Measurements from ENCODE around the gene TSEN2.
"Not testable (repeated sequence)": the region's sequence is repeated elsewhere in the genome, so short reads cannot be mapped to it uniquely, and the experiment has no call there.

Gene TSEN2

DNA sequence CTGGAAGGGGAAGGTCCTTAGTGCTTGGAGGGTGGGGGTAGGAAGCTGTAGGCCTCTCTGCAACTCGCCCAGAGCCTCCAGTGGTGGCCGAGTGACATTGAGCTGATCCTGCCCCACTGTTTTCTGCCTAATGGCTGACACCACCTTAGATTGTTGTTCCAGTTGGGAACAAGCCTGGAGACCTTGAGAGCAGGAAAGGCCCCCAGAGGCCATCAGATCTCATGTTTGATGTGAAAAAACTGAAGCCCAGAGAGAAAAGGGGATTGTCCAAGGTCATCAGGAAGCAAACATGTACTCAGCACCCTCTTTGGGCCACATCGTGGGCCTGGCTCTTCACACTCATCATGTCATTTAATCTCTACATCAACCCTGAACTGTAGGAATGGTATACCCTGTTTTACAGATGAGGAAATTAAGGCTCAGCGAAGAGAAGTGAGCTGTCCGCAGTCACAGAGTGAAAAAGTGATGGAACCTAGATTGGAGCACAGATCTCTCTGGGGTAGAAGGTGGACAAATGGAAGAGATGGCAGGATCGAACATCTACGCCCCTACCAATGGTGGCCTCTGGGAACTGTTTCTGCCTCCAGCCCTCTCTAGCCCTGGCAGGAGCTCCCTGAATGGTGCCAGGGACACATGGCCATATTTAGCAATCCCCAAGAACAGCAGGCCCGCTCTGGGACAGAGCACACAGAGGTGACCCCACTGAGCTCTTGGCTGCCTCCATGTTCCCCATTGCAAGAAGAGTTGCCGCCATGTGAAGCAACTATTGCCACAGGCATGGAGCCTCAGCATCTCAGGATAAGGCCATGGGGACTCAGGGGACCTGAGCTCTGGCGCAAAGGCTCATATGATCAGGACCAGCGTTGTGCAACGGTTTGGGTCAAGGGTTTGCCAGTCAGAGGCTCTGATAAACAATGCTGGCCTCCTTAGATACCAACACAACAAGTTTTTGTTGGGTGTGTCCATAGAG is 31.6 kb upstream of the TSEN2 start:
- DNase-seq (ENCODE audit: low spot score), result no peak

DNA sequence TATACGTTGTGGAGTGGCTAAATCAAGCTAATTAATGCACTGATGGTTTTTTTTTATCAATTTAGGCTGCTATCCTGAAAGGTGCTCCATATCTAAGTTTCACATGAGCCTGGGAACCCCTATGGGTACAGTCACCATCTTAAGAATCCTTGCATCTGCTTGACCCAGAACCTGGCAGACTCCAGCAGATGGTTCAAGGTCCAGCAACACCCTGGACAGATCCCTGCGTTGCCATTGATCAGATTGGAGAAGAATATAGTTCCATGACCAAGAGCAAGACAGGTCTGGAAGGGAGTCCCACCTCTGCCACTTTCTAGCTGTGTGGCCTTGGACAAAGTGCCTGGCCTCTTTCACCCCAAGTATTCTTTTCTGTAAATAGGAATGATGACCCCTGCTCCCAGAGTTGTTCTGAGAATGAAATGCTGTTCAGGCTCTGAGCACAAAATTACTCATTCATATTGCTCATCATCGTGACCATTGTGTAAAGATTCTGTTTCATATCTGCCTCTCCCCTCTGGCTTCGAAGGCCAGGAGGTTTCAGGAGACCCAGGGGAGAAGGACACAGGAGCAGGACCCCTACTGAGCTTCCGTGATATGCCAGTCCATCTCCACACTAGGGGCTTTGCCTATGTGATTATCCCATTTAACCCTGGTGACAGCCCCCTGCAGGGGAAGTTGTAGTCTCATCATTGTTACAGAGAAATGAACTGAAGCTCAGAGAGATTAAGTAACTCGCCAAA is 30.0 kb upstream of the TSEN2 start:
- DNase-seq (ENCODE audit: low spot score), result no peak

DNA sequence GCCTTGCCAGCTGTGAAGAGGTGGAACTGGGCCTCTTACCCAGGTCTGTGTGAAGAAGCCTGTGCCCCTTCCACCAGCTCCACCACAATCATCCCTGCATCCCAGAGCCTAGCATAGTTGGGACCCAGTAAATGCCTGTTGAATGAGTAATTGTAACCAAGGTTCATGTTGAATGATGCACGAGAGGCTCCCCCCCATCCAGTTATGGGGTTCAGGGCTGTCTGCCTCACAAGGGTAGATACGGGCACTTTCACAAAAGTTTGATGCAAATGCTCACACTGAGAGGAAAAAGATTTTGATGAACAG is 29.5 kb upstream of the TSEN2 start:
- no peak for DNase-seq (ENCODE audit: low spot score)

DNA sequence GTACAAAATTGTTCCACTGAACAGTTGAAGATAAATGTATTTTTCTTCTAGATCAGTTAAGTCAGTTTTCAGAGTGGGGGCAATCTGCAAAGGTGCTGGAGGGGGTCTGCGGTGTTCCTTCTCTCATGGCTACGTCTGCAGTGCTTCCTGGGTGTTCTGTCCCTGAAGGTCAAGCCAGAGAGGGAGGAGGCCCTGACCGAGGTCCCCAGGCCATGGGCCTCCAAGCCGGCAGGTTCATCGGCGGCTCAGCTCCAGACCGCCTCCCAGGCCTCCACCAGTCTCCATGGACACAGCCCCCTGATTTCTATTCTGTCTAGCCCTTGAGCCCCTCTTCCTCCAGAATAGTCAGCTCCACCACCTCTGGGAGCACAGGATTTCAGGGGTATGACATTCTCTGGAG is 28.5 kb upstream of the TSEN2 start:
- DNase-seq (ENCODE audit: low spot score), result no peak

- DNase-seq (ENCODE audit: low spot score), result no peak
Measured at GRCh38 chr3:12456441-12456840, 27.8 kb upstream of the TSEN2 start.

DNA sequence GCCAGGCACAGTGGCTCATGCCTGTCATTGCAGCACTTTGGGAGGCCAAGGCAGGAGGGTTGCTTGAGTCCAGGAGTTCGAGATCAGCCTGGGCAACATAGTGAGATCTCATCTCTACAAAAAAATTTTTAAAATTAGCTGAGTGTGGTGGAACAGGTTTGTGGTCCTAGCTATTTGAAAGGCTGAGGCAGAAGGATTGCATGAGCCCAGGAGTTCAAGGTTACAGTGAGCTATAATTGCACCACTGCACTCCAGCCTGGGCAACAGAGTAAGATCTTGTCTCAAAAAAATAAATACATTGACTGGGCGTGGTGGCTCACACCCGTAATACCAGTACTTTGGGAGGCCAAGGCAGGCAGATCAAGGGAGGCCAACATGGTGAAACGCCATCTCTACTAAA is 26.9 kb upstream of the TSEN2 start:
- not testable (repeated sequence) for DNase-seq (ENCODE audit: low spot score)

DNA sequence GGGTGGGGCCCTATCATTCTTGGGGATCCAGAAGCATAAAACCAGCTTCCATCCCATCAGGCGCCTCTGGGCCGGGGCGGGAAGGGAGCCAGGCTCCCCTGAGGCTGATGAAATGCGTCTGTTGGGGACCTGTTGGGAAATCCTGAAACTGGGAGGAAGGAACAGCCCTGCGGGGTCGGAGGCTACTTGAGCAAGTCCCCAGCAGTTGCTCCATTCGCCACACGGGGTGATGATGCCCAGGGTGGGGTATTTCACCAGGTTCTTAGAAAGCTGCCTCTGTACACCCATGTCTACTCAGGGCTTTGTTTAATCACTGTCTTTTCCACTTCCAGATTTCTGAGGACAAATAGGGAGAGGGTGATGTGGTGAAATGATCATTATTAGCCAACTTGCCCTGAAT is 25.4 kb upstream of the TSEN2 start:
- no peak for DNase-seq (ENCODE audit: low spot score)

DNA sequence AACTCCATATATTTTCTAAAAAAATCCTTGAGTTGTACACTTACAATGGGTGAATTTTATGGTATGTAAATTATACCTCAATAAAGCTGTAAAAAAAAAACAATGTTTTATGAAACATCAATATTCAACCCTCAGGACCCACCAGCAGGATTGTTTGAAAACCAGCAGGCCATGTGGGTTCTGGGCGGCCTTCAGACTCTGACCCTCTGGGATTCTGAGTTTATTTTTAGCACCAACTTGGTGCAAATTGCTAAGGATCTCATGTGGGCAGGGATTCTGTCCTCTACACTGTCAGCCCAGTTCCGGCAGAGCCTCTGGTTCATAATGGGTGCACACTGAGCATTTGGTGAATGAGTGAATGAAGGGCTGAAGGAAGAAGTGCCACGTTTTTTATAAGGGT is 24.2 kb upstream of the TSEN2 start:
- DNase-seq (ENCODE audit: low spot score), result no peak

DNA sequence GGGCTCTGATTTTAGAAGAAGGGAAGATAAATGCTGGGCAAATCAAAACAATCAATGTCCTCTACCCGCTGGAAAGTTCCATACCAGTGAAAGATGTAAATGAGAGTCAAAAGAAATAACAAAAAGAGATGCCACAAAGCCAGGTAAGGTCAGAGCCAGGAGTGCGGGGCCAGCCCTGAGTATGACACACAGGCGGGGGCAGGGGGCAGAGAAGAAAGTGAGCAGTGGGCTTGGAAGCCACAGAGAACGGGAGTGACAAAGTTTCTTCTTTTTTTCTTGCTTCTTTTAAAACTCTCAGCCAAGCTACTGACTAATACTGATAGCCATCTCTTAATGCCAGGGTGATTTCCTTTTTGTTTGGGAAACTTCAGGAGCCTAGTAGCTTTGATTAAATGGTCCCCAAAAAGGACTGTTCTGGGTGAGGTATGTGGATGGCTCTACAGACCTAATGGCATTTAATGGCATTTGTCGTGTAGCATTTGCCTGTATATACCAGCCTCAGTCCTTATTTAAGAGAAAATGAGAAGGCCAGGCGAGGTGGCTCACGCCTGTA is 23.1 kb upstream of the TSEN2 start:
- no peak for DNase-seq (ENCODE audit: low spot score)

GRCh38 chr3:12462159-12462947 is 21.9 kb upstream of the TSEN2 start:
- no peak for DNase-seq (ENCODE audit: low spot score)

GRCh38 chr3:12463686-12464085 is 20.6 kb upstream of the TSEN2 start:
- no peak for DNase-seq (ENCODE audit: low spot score)

- no peak for DNase-seq (ENCODE audit: low spot score)
Measured at GRCh38 chr3:12464181-12464580, 20.1 kb upstream of the TSEN2 start.

GRCh38 chr3:12465151-12465835 is 19.0 kb upstream of the TSEN2 start:
- no peak for DNase-seq (ENCODE audit: low spot score)

DNA sequence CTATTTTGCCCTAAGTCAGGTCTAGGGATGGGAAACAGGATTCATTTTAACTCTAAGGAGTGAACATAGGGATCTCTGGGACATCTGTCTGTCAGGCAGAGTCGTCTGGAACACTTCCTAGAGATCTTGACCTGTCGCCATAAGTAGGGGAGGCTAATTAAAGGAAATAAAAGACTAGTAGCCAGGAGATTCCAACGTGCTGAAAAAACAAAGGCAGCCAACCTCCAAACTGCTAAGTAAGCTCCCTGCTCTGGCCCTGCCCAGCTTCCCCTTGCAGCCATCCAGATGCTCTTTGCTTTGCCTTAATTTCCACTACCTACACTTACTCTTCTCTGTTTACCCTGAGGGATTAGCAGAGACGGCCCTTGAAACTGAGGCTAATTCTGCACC is 18.4 kb upstream of the TSEN2 start:
- no peak for DNase-seq (ENCODE audit: low spot score)

GRCh38 chr3:12467746-12468145 is 16.5 kb upstream of the TSEN2 start:
- no peak for DNase-seq (ENCODE audit: low spot score)

DNA sequence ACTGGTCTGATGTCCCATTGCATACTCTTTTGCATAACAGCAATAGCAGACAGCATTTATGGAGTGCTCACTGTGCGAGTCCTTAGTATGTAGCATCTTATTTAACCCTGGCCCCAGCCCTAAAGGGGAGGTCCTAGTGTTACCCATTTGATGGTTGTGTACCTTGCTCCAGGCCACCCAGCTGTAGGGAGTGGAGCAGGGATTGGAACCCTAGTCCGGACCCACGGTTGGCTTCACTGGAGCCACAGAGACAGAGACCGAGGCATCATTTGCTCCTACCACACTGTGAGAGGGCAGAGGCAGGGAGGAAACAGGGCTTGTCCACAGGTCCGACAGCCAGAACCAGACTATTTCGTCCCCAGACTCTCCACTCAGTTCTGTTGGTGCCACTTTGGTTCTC is 16.0 kb upstream of the TSEN2 start:
- no peak for DNase-seq (ENCODE audit: low spot score)

DNA sequence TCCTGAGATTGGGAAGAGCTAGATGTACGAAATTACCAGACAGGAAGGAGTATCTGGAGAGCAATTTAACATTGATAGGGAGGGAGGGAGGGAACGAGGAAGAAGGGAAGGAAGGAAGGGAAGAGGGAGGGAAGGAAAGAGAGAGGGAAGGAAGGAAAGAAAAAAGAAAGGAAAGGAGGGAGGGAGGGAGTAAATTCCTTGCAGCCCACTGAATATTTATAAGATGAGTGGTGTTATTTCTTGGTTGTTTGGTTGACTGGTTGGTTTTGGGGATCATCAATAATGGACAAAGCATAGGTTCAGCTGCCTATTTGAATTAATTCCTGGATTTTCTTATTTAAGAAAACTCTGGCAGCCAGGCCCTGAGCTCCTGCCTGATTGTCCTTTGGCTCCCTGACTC is 15.5 kb upstream of the TSEN2 start:
- DNase-seq (ENCODE audit: low spot score), result no peak

DNA sequence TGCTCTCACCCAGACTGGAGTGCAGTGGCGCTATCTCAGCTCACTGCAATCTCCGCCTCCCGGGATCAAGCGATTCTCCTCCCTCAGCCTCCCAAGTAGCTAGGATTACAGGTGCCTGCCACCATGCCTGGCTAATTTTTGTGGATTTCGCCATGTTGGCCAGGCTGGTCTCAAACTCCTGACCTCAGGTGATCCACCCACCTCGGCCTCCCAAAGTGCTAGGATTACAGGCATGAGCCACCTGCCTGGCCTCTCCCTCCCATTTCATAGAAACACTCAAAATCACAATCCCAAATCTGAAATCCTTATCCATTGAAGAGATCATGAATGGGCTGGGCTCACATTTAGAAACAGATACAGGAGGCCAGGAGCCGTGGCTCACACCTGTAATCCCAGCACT is 15.1 kb upstream of the TSEN2 start:
- not testable (repeated sequence) for DNase-seq (ENCODE audit: low spot score)

DNA sequence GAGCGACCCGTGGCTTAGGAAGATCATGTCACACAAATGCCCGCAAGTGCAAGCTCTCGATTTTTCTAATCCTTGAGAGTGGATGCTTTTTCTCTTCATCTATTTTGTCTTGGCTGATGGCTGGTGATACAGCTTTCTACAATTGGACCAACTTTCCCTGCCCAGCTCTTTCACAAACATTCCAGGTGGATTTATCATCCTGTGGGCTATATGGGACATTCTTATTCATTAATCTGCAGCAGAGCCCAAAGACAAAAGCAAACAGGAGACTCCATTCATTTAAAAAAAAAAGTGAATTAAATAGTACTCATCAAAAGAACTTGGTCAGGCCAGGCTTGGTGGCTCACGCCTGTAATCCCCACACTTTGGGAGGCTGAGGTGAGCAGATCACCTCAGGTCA is 14.2 kb upstream of the TSEN2 start:
- no peak for DNase-seq (ENCODE audit: low spot score)

DNA sequence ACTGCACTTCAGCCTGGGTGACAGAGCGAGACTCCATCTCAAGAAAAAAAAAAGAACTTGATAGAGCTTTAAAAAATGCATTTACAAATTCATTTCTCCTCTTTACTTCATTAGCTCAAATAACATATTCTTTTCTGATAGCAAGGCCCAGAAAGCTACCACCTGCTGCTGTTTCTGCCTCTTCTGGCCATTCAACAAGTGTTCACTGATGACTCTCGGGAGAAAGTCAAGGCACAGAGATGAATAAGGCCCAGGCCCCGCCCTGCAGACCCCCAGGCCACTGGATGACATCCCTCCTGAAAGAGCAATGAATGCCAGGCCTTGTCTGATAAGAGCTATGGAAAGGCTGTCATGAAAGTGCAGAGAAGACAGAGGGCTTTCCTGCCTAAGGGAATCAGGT is 13.6 kb upstream of the TSEN2 start:
- DNase-seq (ENCODE audit: low spot score), result no peak

- DNase-seq (ENCODE audit: low spot score), result no peak
Measured at GRCh38 chr3:12471241-12471640, 13.0 kb upstream of the TSEN2 start.
